ENCODE data around the gene OSBPL9. TPM values are rescaled to one million over a fixed set of nuclear protein-coding genes. Genes with fewer than 3 reads are reported as not detected.
"Not testable (repeated sequence)": the region's sequence is repeated elsewhere in the genome, so short reads cannot be mapped to it uniquely, and the experiment has no call there.

OSBPL9 gene
- total RNA-seq, 1 donor from 2014 or later = 52.3 TPM

- intact Hi-C loops (cut with micrococcal nuclease) = no loop called here
- ATAC-seq (no peak), DNase-seq (no peak)
Measured at GRCh38 chr1:51600965-51601364, 15.9 kb upstream of the OSBPL9 start.

- DNase-seq = no peak
- peak; percentile 43 for ATAC-seq
- intact Hi-C loops (cut with micrococcal nuclease) = no loop called here
Measured at GRCh38 chr1:51605961-51606723, 10.8 kb upstream of the OSBPL9 start.

- no peak for ATAC-seq
- intact Hi-C loops (cut with micrococcal nuclease) = no loop called here
Measured at GRCh38 chr1:51607681-51608095, 9.2 kb upstream of the OSBPL9 start.

GRCh38 chr1:51610104-51610503 is 6.8 kb upstream of the OSBPL9 start:
- ATAC-seq; DNase-seq; intact Hi-C loops (cut with micrococcal nuclease): not testable (repeated sequence)

More at GRCh38 chr1:51607681-51608095, 9.2 kb upstream of the OSBPL9 start:
- DNase-seq = no peak

GRCh38 chr1:51610637-51611036 is 6.3 kb upstream of the OSBPL9 start:
- ATAC-seq = no peak
- intact Hi-C loops (cut with micrococcal nuclease) = no loop called here
- DNase-seq = no peak

GRCh38 chr1:51612447-51612961 is 4.4 kb upstream of the OSBPL9 start:
- ATAC-seq (no peak), DNase-seq (no peak)
- intact Hi-C loops (cut with micrococcal nuclease) = no loop called here

- intact Hi-C loops (cut with micrococcal nuclease) = no loop called here
- no peak for DNase-seq
- ATAC-seq = no peak
Measured at GRCh38 chr1:51615780-51616291, 1.1 kb upstream of the OSBPL9 start.

- ATAC-seq = no peak
- DNase-seq = no peak
- intact Hi-C loops (cut with micrococcal nuclease) = no loop called here
Measured at GRCh38 chr1:51616490-51616889, 402 bp upstream of the OSBPL9 start.

- DNase-seq (no peak), ATAC-seq (no peak)
- intact Hi-C loops (cut with micrococcal nuclease) = no loop called here
Measured at GRCh38 chr1:51618715-51619114, 1.8 kb downstream of the OSBPL9 start.

GRCh38 chr1:51620470-51620869 is 3.6 kb downstream of the OSBPL9 start:
- intact Hi-C loops (cut with micrococcal nuclease) = loop anchor here (10.0 kb wide), 2 partner anchors 114 to 144 kb away; no protein-coding TSS in a partner anchor
- ATAC-seq (no peak), DNase-seq (no peak)

- ATAC-seq (no peak), DNase-seq (no peak)
- intact Hi-C loops (cut with micrococcal nuclease) = loop anchor here (10.0 kb wide), 2 partner anchors 114 to 144 kb away; no protein-coding TSS in a partner anchor
Measured at GRCh38 chr1:51621161-51621560, 4.3 kb downstream of the OSBPL9 start.

GRCh38 chr1:51621841-51622454 is 5.1 kb downstream of the OSBPL9 start:
- intact Hi-C loops (cut with micrococcal nuclease) = loop anchor here (10.0 kb wide), 2 partner anchors 113 to 143 kb away; no protein-coding TSS in a partner anchor
- ATAC-seq (no peak), DNase-seq (no peak)

GRCh38 chr1:51622455-51622913 is 5.6 kb downstream of the OSBPL9 start:
- DNase-seq = no peak
- peak; percentile 58 for ATAC-seq
- intact Hi-C loops (cut with micrococcal nuclease) = loop anchor here (10.0 kb wide), 2 partner anchors 112 to 142 kb away; no protein-coding TSS in a partner anchor

- intact Hi-C loops (cut with micrococcal nuclease) = loop anchor here (10.0 kb wide), 2 partner anchors 112 to 142 kb away; no protein-coding TSS in a partner anchor
- DNase-seq = no peak
- no peak for ATAC-seq
Measured at GRCh38 chr1:51623025-51623424, 6.1 kb downstream of the OSBPL9 start.

GRCh38 chr1:51623450-51623849 is 6.6 kb downstream of the OSBPL9 start:
- intact Hi-C loops (cut with micrococcal nuclease) = loop anchor here (10.0 kb wide), 2 partner anchors 111 to 141 kb away; no protein-coding TSS in a partner anchor
- ATAC-seq (no peak), DNase-seq (no peak)

- intact Hi-C loops (cut with micrococcal nuclease) = loop anchor here (10.0 kb wide), 2 partner anchors 110 to 140 kb away; no protein-coding TSS in a partner anchor
- DNase-seq = no peak
- no peak for ATAC-seq
Measured at GRCh38 chr1:51624855-51625254, 8.0 kb downstream of the OSBPL9 start.

- intact Hi-C loops (cut with micrococcal nuclease) = loop anchor here (10.0 kb wide), 2 partner anchors 107 to 137 kb away; no protein-coding TSS in a partner anchor
- ATAC-seq (peak; percentile 50), DNase-seq (no peak)
Measured at GRCh38 chr1:51627672-51628071, 10.8 kb downstream of the OSBPL9 start.

- intact Hi-C loops (cut with micrococcal nuclease) = loop anchor here (10.0 kb wide), 2 partner anchors 106 to 136 kb away; no protein-coding TSS in a partner anchor
Measured at GRCh38 chr1:51628715-51629590, 12.1 kb downstream of the OSBPL9 start.

More at GRCh38 chr1:51628715-51629590, 12.1 kb downstream of the OSBPL9 start:
- DNase-seq = no peak
- no peak for ATAC-seq

Measured in left ventricle myocardium superior (tissue), 1 donor.